Keratinocyte (primary cell): ENCODE measurements around the gene HMCN1. TPM values are rescaled to one million over a fixed set of nuclear protein-coding genes. Genes with fewer than 3 reads are reported as not detected.
"Not testable (repeated sequence)": the region's sequence is repeated elsewhere in the genome, so short reads cannot be mapped to it uniquely, and the experiment has no call there.

Source experiments
- DNase-seq: peaks from one replicate; pipeline ENCODE4 v3.0.0-alpha.2; 2011; ENCODE audit warnings: low read depth, missing footprints, low spot score
- FAIRE-seq: peaks from 2 replicates; lab custom pipeline; 2011; peaks lifted over from hg19 to GRCh38; lab: Jason Lieb, UNC
- H2AFZ ChIP-seq: 2 replicates; pipeline ENCODE4 v1.6.0; 2012; ENCODE audit warnings: low read length, control low read depth, inconsistent platforms; ENCODE audit not compliant: control insufficient read depth
- H3K27ac ChIP-seq: 2 replicates; pipeline ENCODE4 v1.5.1; 2011; ENCODE audit warnings: low read length; ENCODE audit not compliant: control insufficient read depth, insufficient read depth
- H3K27me3 ChIP-seq: 3 replicates; pipeline ENCODE4 v1.6.0; 2011; ENCODE audit warnings: low read length; ENCODE audit not compliant: control insufficient read depth, insufficient read depth; ENCODE audit errors: extremely low read depth
- H3K36me3 ChIP-seq, 2 experiments: 2 replicates in 1 of 2; 3 replicates in 1 of 2; pipeline ENCODE4 v1.5.1; 2011; ENCODE audit warnings: low read length in 2 of 2, mild to moderate bottlenecking in 1 of 2; ENCODE audit not compliant: control insufficient read depth in 2 of 2, insufficient read depth in 2 of 2; ENCODE audit errors: extremely low read depth in 1 of 2
- H3K4me1 ChIP-seq: 3 replicates; pipeline ENCODE4 v1.5.1; 2011; ENCODE audit warnings: low read length; ENCODE audit not compliant: control insufficient read depth, insufficient read depth; ENCODE audit errors: extremely low read depth
- H3K4me2 ChIP-seq: 3 replicates; pipeline ENCODE4 v1.6.0; 2011; ENCODE audit warnings: low read depth, low read length; ENCODE audit not compliant: control insufficient read depth, insufficient read depth; ENCODE audit errors: extremely low read depth
- H3K4me3 ChIP-seq, 3 experiments: fragments of 200-600 bp in 1 of 3; sonication (generic) in 1 of 3; 2 replicates in 2 of 3; 3 replicates in 1 of 3; pipeline ENCODE4 v1.5.1; 2011 to 2016; ENCODE audit warnings: low read length in 3 of 3, mild to moderate bottlenecking in 3 of 3, control low read depth in 2 of 3, inconsistent platforms in 1 of 3, low read depth in 1 of 3, mixed read lengths in 1 of 3, mixed run types in 1 of 3, moderate library complexity in 1 of 3; ENCODE audit not compliant: control insufficient read depth in 2 of 3, insufficient read depth in 2 of 3; ENCODE audit errors: extremely low read depth in 1 of 3
- H3K79me2 ChIP-seq: 2 replicates; pipeline ENCODE4 v1.6.0; 2012; ENCODE audit warnings: low read length; ENCODE audit not compliant: control insufficient read depth, insufficient read depth
- H3K9ac ChIP-seq: 3 replicates; pipeline ENCODE4 v1.6.0; 2011; ENCODE audit warnings: low read length; ENCODE audit not compliant: control insufficient read depth, insufficient read depth; ENCODE audit errors: extremely low read depth
- H3K9me1 ChIP-seq: 3 replicates; pipeline ENCODE4 v1.6.0; 2011; ENCODE audit warnings: low read length; ENCODE audit not compliant: control insufficient read depth, insufficient read depth; ENCODE audit errors: extremely low read depth
- H3K9me3 ChIP-seq: 2 replicates; pipeline ENCODE4 v1.5.1; 2012; ENCODE audit warnings: low read depth, low read length; ENCODE audit not compliant: control insufficient read depth
- H4K20me1 ChIP-seq: 3 replicates; pipeline ENCODE4 v1.6.0; 2011; ENCODE audit warnings: low read length; ENCODE audit not compliant: control insufficient read depth, insufficient read depth; ENCODE audit errors: extremely low read depth
- EZH2 ChIP-seq: IDR thresholded peaks from one replicate; pipeline ENCODE4 v1.6.1; 2012; ENCODE audit warnings: inconsistent platforms, mild to moderate bottlenecking, low read length, moderate library complexity
- dilution Hi-C: fragments of 300-500 bp; cut with MboI; formaldehyde crosslinking; loops from one replicate; pipeline ENCODE4 v1.7.0; 2020; ENCODE audit warnings: low sequenced_read_pairs; ENCODE audit not compliant: extremely low pct_ligation_motif_present
- polyA plus RNA-seq, 5 experiments: library from polyadenylated mRNA; depleted of rRNA in 3 of 5; stranded (reverse) in 3 of 5; stranded (forward) in 1 of 5; unstranded in 1 of 5; fragments of >200 nt; gene quantifications; 1 replicate in 1 of 5; 2 replicates in 3 of 5; 3 replicates in 1 of 5; pipeline versions ENCODE4 v1.2.1 to v1.2.3, GENCODE V29; 2011 to 2012; ENCODE audit warnings: missing spikeins in 2 of 5, low read depth in 1 of 5, low replicate concordance in 1 of 5
- TF ChIP-seq, protein P1 (sequence below), 3 experiments: IDR thresholded peaks in 1 of 3; conservative IDR thresholded peaks in 1 of 3; optimal IDR thresholded peaks in 1 of 3; 2 replicates in 2 of 3; 3 replicates in 1 of 3; pipeline versions ENCODE3 to v1.5.1; 2011; ENCODE audit warnings: low read length in 3 of 3, mild to moderate bottlenecking in 3 of 3, moderate library complexity in 2 of 3, control low read depth in 1 of 3, inconsistent platforms in 1 of 3; ENCODE audit not compliant: insufficient read depth in 2 of 3; ENCODE audit errors: extremely low read depth in 1 of 3

The HMCN1 gene
- polyA plus RNA-seq, 1 donor (not counting 4 experiments of a cell fraction or from before 2014, with no cell fraction given), result 1.8 TPM

- Histone ChIP-seq H3K4me3 (no peak overlapping the region), H3K9me3 (no peaks in the 10 kb centered on the region), H3K9ac (no peak overlapping the region), H3K27me3 (no peaks in the 10 kb centered on the region), H3K27ac (no peak overlapping the region), H2AFZ (no peak overlapping the region), H3K79me2 (no peaks in the 10 kb centered on the region), H3K36me3 (no peaks in the 10 kb centered on the region), H3K9me1 (no peaks in the 10 kb centered on the region), H4K20me1 (no peaks in the 10 kb centered on the region), H3K4me1 (no peaks in the 10 kb centered on the region), H3K4me2 (no peak overlapping the region)
- dilution Hi-C loops, result no loop called here
- FAIRE-seq (no peak), DNase-seq (no peak)
- no peak for TF ChIP-seq EZH2
- TF ChIP-seq, protein P1, sequence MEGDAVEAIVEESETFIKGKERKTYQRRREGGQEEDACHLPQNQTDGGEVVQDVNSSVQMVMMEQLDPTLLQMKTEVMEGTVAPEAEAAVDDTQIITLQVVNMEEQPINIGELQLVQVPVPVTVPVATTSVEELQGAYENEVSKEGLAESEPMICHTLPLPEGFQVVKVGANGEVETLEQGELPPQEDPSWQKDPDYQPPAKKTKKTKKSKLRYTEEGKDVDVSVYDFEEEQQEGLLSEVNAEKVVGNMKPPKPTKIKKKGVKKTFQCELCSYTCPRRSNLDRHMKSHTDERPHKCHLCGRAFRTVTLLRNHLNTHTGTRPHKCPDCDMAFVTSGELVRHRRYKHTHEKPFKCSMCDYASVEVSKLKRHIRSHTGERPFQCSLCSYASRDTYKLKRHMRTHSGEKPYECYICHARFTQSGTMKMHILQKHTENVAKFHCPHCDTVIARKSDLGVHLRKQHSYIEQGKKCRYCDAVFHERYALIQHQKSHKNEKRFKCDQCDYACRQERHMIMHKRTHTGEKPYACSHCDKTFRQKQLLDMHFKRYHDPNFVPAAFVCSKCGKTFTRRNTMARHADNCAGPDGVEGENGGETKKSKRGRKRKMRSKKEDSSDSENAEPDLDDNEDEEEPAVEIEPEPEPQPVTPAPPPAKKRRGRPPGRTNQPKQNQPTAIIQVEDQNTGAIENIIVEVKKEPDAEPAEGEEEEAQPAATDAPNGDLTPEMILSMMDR (optimal IDR thresholded peaks at IDR 0.05 in 1 of 3, IDR thresholded peaks at IDR 0.05 in 1 of 3, conservative IDR thresholded peaks at IDR 0.05 in 1 of 3; ENCODE audit: extremely low read depth in 1 of 3, insufficient read depth in 2 of 3, low read length in 3 of 3), result no peak
These were observed 57.8 kb downstream of the HMCN1 start for GRCh38 chr1:185792040-185792439.

DNA sequence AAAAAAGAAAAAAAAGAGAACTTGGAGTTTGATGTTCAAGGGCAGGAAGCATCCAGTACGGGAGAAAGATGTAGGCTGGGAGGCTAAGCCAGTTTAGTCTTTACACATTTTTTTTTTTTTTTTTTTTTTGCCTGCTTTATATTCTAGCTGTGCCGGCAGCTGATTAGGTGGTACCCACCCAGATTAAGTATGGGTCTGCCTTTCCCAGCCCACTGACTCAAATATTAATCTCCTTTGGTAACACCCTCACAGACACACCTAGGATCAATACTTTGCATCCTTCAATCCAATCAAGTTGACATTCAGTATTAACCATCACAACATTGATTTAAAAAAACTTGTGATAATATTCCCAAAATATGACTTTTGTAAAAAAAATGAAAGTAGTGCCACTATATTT is 60.3 kb downstream of the HMCN1 start:
- H3K4me2 ChIP-seq, dilution Hi-C loops, H4K20me1 ChIP-seq, H3K9me1 ChIP-seq, FAIRE-seq, H3K4me1 ChIP-seq, H3K79me2 ChIP-seq, H3K9me3 ChIP-seq, DNase-seq, H3K27me3 ChIP-seq, H2AFZ ChIP-seq, H3K9ac ChIP-seq, H3K27ac ChIP-seq, H3K36me3 ChIP-seq, H3K4me3 ChIP-seq: not testable (repeated sequence)

- Histone ChIP-seq H3K4me2 (no peak overlapping the region), H3K4me3 (no peak overlapping the region), H3K9ac (no peak overlapping the region), H3K36me3 (no peaks in the 10 kb centered on the region), H3K4me1 (no peaks in the 10 kb centered on the region), H3K27me3 (no peaks in the 10 kb centered on the region), H3K79me2 (no peaks in the 10 kb centered on the region), H3K9me3 (no peaks in the 10 kb centered on the region), H3K27ac (no peak overlapping the region), H4K20me1 (no peaks in the 10 kb centered on the region), H3K9me1 (no peaks in the 10 kb centered on the region), H2AFZ (no peak overlapping the region)
- TF ChIP-seq EZH2, result no peak
- TF ChIP-seq, protein P1 (optimal IDR thresholded peaks at IDR 0.05 in 1 of 3, IDR thresholded peaks at IDR 0.05 in 1 of 3, conservative IDR thresholded peaks at IDR 0.05 in 1 of 3; ENCODE audit: extremely low read depth in 1 of 3, insufficient read depth in 2 of 3, low read length in 3 of 3), result no peak
- no peak for FAIRE-seq
- DNase-seq, result no peak
- dilution Hi-C loops, result no loop called here
These were observed 61.0 kb downstream of the HMCN1 start for GRCh38 chr1:185795181-185795580.
